Natural killer cell (primary cell): ENCODE results near the gene E2F4. TPM values are rescaled to one million over a fixed set of nuclear protein-coding genes. Genes with fewer than 3 reads are reported as not detected.

Experiments
- ATAC-seq, 3 donors: fragments of 150-1000 bp in 2 of 3; fragments of 200-7000 bp in 1 of 3; cut with Tn5 transposase; 1 replicate in 1 of 3; 2 replicates in 2 of 3; pipeline ENCODE4 v1.10.0; 2021; ENCODE audit warnings: mild to moderate bottlenecking in 2 of 3, moderate library complexity in 2 of 3
- DNase-seq, 2 donors: peaks; one replicate each; pipeline versions ENCODE4 v3.0.0 to v3.0.0-alpha.2; 2013 to 2021; ENCODE audit warnings: mixed read lengths in 1 of 2
- H3K27ac ChIP-seq: one replicate; pipeline ENCODE4 v1.5.1; 2013; ENCODE audit warnings: mild to moderate bottlenecking, low read length
- H3K27me3 ChIP-seq: one replicate; pipeline ENCODE4 v1.6.1; 2013; ENCODE audit warnings: low read length; ENCODE audit not compliant: control insufficient read depth, insufficient read depth
- H3K36me3 ChIP-seq: one replicate; pipeline ENCODE4 v1.6.1; 2013; ENCODE audit warnings: low read length; ENCODE audit not compliant: control insufficient read depth, insufficient read depth
- H3K4me1 ChIP-seq: one replicate; pipeline ENCODE4 v1.6.1; 2013; ENCODE audit warnings: low read length; ENCODE audit not compliant: control insufficient read depth, insufficient read depth
- H3K4me3 ChIP-seq: one replicate; pipeline ENCODE4 v1.5.1; 2013; ENCODE audit warnings: low read length
- H3K9me3 ChIP-seq: one replicate; pipeline ENCODE4 v1.6.1; 2013; ENCODE audit warnings: low read length; ENCODE audit not compliant: control insufficient read depth, insufficient read depth
- H3K27ac Mint-ChIP-seq, 2 donors: one replicate each; pipeline ENCODE4 v1.8.0; 2022; ENCODE audit warnings: mild to moderate bottlenecking in 2 of 2, mixed read lengths in 2 of 2, moderate library complexity in 1 of 2
- H3K27me3 Mint-ChIP-seq, 2 donors: one replicate each; pipeline ENCODE4 v1.8.0; 2022; ENCODE audit warnings: low read depth in 2 of 2, mixed read lengths in 2 of 2
- H3K36me3 Mint-ChIP-seq: one replicate; pipeline ENCODE4 v1.8.0; 2022; ENCODE audit warnings: mixed read lengths
- H3K4me1 Mint-ChIP-seq, 2 donors: one replicate each; pipeline ENCODE4 v1.8.0; 2022; ENCODE audit warnings: mixed read lengths in 2 of 2
- H3K4me3 Mint-ChIP-seq: one replicate; pipeline ENCODE4 v1.8.0; 2022; ENCODE audit warnings: mild to moderate bottlenecking, moderate library complexity, mixed read lengths
- H3K9me3 Mint-ChIP-seq, 2 donors: one replicate each; pipeline ENCODE4 v1.8.0; 2022; ENCODE audit warnings: mixed read lengths in 2 of 2
- CTCF ChIP-seq: fragments of 200-600 bp; IDR thresholded peaks from one replicate; pipeline ENCODE4 v1.8.0; 2022; ENCODE audit warnings: antibody characterized with exemption
- WGBS: methylation state at CpG from one replicate; pipeline ENCODE4 v1.1.7; 2013; ENCODE audit warnings: missing lambda C conversion rate; ENCODE audit not compliant: insufficient coverage; 5-methylcytosine and 5-hydroxymethylcytosine counted together
- intact Hi-C: fragments of 100-400 bp; cut with micrococcal nuclease; formaldehyde crosslinking; loops from one replicate; pipeline ENCODE4 v1.14.2; 2022
- total RNA-seq, 4 donors: library from RNA; stranded (reverse); fragments of 120-200 nt in 1 of 4; gene quantifications; one replicate each; pipeline versions ENCODE4 v1.2.3 to v1.2.4, GENCODE V29; 2013 to 2022

Gene E2F4
- total RNA-seq, 3 donors from 2014 or later (not counting 1 experiment from before 2014, with no cell fraction given): 57.6 to 91.7 (median 74.5) TPM

GRCh38 chr16:67176662-67177061, 15.3 kb upstream of the E2F4 start:
- Histone ChIP-seq H3K27me3 (peaks cover 3% of the 10 kb centered on the region), H3K27ac (no peak overlapping the region), H3K36me3 (no peaks in the 10 kb centered on the region), H3K4me3 (no peak overlapping the region), H3K4me1 (peaks cover 39% of the 10 kb centered on the region), H3K9me3 (no peaks in the 10 kb centered on the region)
- intact Hi-C loops: no loop called here
- no peak for DNase-seq
- Mint-ChIP-seq H3K27ac (no peak overlapping the region), H3K9me3 (no peaks in the 10 kb centered on the region), H3K4me3 (peak overlapping the region; percentile 53), H3K27me3 (peaks cover 2 to 7% of the 10 kb centered on the region in 2 donors), H3K36me3 (no peaks in the 10 kb centered on the region), H3K4me1 (peaks cover 21 to 48% of the 10 kb centered on the region in 2 donors)
- 94% methylated on average over 12 of the region's 12 CpGs for WGBS
- TF ChIP-seq CTCF: no peak
- ATAC-seq: no peak

DNA sequence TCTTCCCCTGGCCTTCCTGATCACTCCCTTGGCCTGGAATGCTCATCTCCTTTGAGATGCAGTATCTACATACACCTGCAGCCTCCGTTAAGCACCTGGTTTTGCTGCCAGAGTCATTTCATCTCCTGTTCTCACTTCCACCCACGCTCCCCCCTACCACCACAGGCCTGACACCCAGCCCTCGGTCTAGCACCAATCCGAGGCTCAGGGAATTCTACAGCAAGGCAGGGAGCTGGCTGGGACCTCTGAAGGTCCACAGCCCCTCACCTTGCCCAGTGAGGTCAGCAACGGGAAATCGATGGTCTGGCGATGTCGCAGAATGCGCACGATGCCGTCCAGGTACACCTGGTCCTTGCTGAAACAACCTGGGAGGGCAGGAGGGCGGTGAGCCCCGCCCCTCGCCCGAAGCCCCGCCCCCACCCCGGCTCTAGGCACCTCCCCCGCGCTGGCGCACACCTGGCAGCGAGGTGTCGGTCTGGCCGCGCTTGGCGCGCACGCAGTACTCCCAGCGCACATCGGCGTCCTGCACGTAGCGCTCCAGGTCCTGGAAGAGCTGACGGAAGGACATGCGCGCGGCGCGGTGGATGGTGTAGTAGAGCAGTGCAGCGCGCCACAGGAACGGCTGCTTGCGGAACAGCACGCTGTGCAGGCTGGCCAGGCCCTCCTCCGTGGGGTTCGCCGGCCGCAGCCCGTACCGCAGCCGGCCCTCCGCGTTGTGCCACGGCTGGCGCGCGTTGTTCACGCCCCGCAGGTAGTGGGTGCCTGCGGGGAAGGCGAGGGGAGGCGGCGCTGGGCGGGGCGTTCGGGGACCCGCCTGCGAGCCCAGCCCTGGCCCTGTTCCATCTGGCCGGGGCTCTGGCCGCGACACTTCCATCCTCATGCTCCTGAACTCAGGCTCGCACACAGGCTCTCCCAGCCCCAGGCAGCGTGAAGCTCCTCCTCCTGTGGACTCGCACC, 13.9 kb upstream of the E2F4 start:
- 4% methylated on average over 73 of the region's 73 CpGs for WGBS
- no peaks in the 10 kb centered on the region for H3K36me3 Mint-ChIP-seq
- H3K27ac Mint-ChIP-seq: no peak overlapping the region
- peaks cover 18 to 43% of the 10 kb centered on the region in 2 donors for H3K4me1 Mint-ChIP-seq
- peak overlapping the region; percentile 67 for H3K4me3 Mint-ChIP-seq
- ATAC-seq (peak; percentile 51 to 57 (median 55)), DNase-seq (peak in 1 of 2 donors; percentile 82)
- no peaks in the 10 kb centered on the region for H3K36me3 ChIP-seq
- intact Hi-C loops: no loop called here
- peaks cover 40% of the 10 kb centered on the region for H3K4me1 ChIP-seq
- peaks cover 0 to 3% of the 10 kb centered on the region in 2 donors for H3K27me3 Mint-ChIP-seq
- no peak overlapping the region for H3K27ac ChIP-seq
- no peak for TF ChIP-seq CTCF
- H3K9me3 ChIP-seq: no peaks in the 10 kb centered on the region
- H3K4me3 ChIP-seq: no peak overlapping the region
- no peaks in the 10 kb centered on the region for H3K9me3 Mint-ChIP-seq
- H3K27me3 ChIP-seq: no peaks in the 10 kb centered on the region

- peak in 1 of 2 donors; percentile 28 for DNase-seq
- Mint-ChIP-seq H3K4me3 (no peak overlapping the region), H3K4me1 (peaks cover 6 to 28% of the 10 kb centered on the region in 2 donors), H3K27me3 (peaks cover 0 to 3% of the 10 kb centered on the region in 2 donors), H3K27ac (no peak overlapping the region), H3K36me3 (no peaks in the 10 kb centered on the region), H3K9me3 (no peaks in the 10 kb centered on the region)
- Histone ChIP-seq H3K4me3 (no peak overlapping the region), H3K9me3 (no peaks in the 10 kb centered on the region), H3K36me3 (no peaks in the 10 kb centered on the region), H3K27ac (no peak overlapping the region), H3K27me3 (no peaks in the 10 kb centered on the region), H3K4me1 (peaks cover 32% of the 10 kb centered on the region)
- intact Hi-C loops: no loop called here
- no peak for ATAC-seq
- 94% methylated on average over 13 of the region's 13 CpGs for WGBS
- no peak for TF ChIP-seq CTCF
Observed at GRCh38 chr16:67179421-67180080, 12.4 kb upstream of the E2F4 start.
